Endodermal cell (in vitro differentiated cells): ENCODE results near the gene TRIM37. TPM values are rescaled to one million over a fixed set of nuclear protein-coding genes. Genes with fewer than 3 reads are reported as not detected.

ENCODE experiments used
- DNase-seq: peaks from one replicate; pipeline ENCODE4 v3.0.0-alpha.2; 2017
- H3K27ac ChIP-seq: 2 replicates; pipeline ENCODE4 v1.5.1; 2013; ENCODE audit warnings: mild to moderate bottlenecking, low read depth, low read length, moderate library complexity
- H3K27me3 ChIP-seq: 2 replicates; pipeline ENCODE4 v1.6.1; 2013; ENCODE audit warnings: mild to moderate bottlenecking, low read length, moderate library complexity; ENCODE audit not compliant: insufficient read depth, control insufficient read depth, poor library complexity, severe bottlenecking
- H3K36me3 ChIP-seq: 2 replicates; pipeline ENCODE4 v1.7.0; 2013; ENCODE audit warnings: mild to moderate bottlenecking, low read length, moderate library complexity; ENCODE audit not compliant: control insufficient read depth, insufficient read depth
- H3K4me1 ChIP-seq: one replicate; pipeline ENCODE4 v1.7.0; 2013; ENCODE audit warnings: low read length; ENCODE audit not compliant: control insufficient read depth, insufficient read depth
- H3K4me3 ChIP-seq: 2 replicates; pipeline ENCODE4 v1.5.1; 2013; ENCODE audit warnings: mild to moderate bottlenecking, low read length, moderate library complexity
- H3K9ac ChIP-seq: 2 replicates; pipeline ENCODE4 v1.6.1; 2013; ENCODE audit warnings: mild to moderate bottlenecking, low read length, moderate library complexity; ENCODE audit not compliant: poor library complexity, severe bottlenecking; ENCODE audit errors: extremely low read depth
- H3K9me3 ChIP-seq: 2 replicates; pipeline ENCODE4 v1.6.1; 2013; ENCODE audit warnings: mild to moderate bottlenecking, low read length, moderate library complexity; ENCODE audit not compliant: control insufficient read depth
- H3K27ac Mint-ChIP-seq: 2 replicates; pipeline ENCODE4 v1.8.0; 2020; ENCODE audit warnings: mixed read lengths
- H3K27me3 Mint-ChIP-seq: 2 replicates; pipeline ENCODE4 v1.8.0; 2021; ENCODE audit warnings: mild to moderate bottlenecking, mixed read lengths; ENCODE audit not compliant: insufficient read depth
- H3K36me3 Mint-ChIP-seq: 2 replicates; pipeline ENCODE4 v1.8.0; 2020; ENCODE audit warnings: low read depth, mixed read lengths
- H3K4me1 Mint-ChIP-seq: 2 replicates; pipeline ENCODE4 v1.8.0; 2020; ENCODE audit warnings: mixed read lengths
- H3K4me3 Mint-ChIP-seq: 2 replicates; pipeline ENCODE4 v1.8.0; 2020; ENCODE audit warnings: mild to moderate bottlenecking, moderate library complexity, mixed read lengths
- H3K9me3 Mint-ChIP-seq: 2 replicates; pipeline ENCODE4 v1.8.0; 2020; ENCODE audit warnings: mild to moderate bottlenecking, mixed read lengths
- CTCF ChIP-seq: fragments of 200-600 bp; sonication (generic); conservative IDR thresholded peaks from 2 replicates; pipeline ENCODE4 v1.5.0; 2021; ENCODE audit warnings: antibody characterized with exemption, mild to moderate bottlenecking
- WGBS, 2 experiments: methylation state at CpG; one replicate each; pipeline versions ENCODE4 v1.1.5 to v1.1.7; 2013; ENCODE audit warnings: missing lambda C conversion rate in 2 of 2, mixed read lengths in 1 of 2; ENCODE audit not compliant: insufficient coverage in 1 of 2, insufficient read length in 1 of 2; 5-methylcytosine and 5-hydroxymethylcytosine counted together
- total RNA-seq, 2 donors: library from RNA; stranded (reverse); fragmentation: NEBNext Ultra II Directional in 1 of 2; extraction: Animal tissue kit (Norgen Biotek cat#: 25700) in 1 of 2; gene quantifications; 2 replicates in 1 of 2; 3 replicates in 1 of 2; pipeline ENCODE4 v1.2.1, GENCODE V29; 2021

Gene TRIM37
- total RNA-seq, 2 donors from 2014 or later, result 43.6 to 64.6 TPM

DNA sequence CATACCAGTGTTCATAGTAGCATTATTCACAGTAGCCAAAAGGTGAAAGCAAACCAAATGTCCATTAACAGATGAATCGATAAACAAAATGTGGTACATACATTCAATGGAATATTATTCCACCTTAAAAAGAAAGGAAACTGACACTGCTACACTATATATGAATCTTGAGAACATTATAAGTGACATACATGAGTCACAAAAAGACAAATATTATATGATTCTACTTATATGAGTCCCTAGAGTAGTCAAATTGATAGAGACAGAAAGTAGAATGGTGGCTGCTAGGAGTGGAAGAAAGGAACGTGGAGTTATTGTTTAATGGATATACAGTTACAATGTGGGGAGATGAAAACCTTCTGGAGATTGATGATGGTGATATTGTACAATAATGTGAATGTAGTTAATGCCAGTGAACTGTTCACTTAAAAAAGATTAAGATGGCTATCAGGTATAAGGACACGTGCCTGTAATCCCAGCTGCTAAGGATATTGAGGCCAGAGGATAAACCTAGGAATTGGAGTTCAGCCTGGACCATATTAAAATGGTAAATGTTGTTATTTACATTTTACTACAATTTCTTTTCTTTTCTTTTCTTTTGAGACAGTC, 20.2 kb upstream of the TRIM37 start:
- H3K27me3 ChIP-seq, result no peaks in the 10 kb centered on the region
- peaks cover 74% of the 10 kb centered on the region for H3K36me3 ChIP-seq
- TF ChIP-seq CTCF, result no peak
- H3K4me3 ChIP-seq, result no peak overlapping the region
- no peak overlapping the region for H3K27ac ChIP-seq
- H3K9me3 Mint-ChIP-seq, result no peaks in the 10 kb centered on the region
- 80 to 87% methylated on average over 3 of the region's 3 CpGs for WGBS, 2 experiments
- peaks cover 53% of the 10 kb centered on the region for H3K36me3 Mint-ChIP-seq
- no peaks in the 10 kb centered on the region for H3K4me1 ChIP-seq
- H3K27ac Mint-ChIP-seq, result no peak overlapping the region
- no peak for DNase-seq
- H3K9ac ChIP-seq, result no peak overlapping the region
- H3K27me3 Mint-ChIP-seq, result no peaks in the 10 kb centered on the region
- no peak overlapping the region for H3K4me3 Mint-ChIP-seq
- H3K4me1 Mint-ChIP-seq, result no peaks in the 10 kb centered on the region
- no peaks in the 10 kb centered on the region for H3K9me3 ChIP-seq

GRCh38 chr17:59124665-59125064, 18.0 kb upstream of the TRIM37 start:
- H3K4me1 ChIP-seq, result no peaks in the 10 kb centered on the region
- H3K27ac ChIP-seq, result no peak overlapping the region
- Mint-ChIP-seq H3K4me1 (no peaks in the 10 kb centered on the region), H3K4me3 (no peak overlapping the region), H3K9me3 (no peaks in the 10 kb centered on the region), H3K27me3 (no peaks in the 10 kb centered on the region), H3K27ac (peak overlapping the region; percentile 50), H3K36me3 (peaks cover 58% of the 10 kb centered on the region)
- H3K9me3 ChIP-seq, result no peaks in the 10 kb centered on the region
- no peak overlapping the region for H3K9ac ChIP-seq
- DNase-seq, result no peak
- H3K4me3 ChIP-seq, result no peak overlapping the region
- no peak for TF ChIP-seq CTCF
- 88 to 96% methylated on average over 2 to 6 of the region's 6 CpGs for WGBS, 2 experiments
- peaks cover 74% of the 10 kb centered on the region for H3K36me3 ChIP-seq
- no peaks in the 10 kb centered on the region for H3K27me3 ChIP-seq

- H3K4me1 Mint-ChIP-seq, result no peaks in the 10 kb centered on the region
- Histone ChIP-seq H3K36me3 (peaks cover 75% of the 10 kb centered on the region), H3K4me3 (no peak overlapping the region), H3K27ac (no peak overlapping the region), H3K4me1 (no peaks in the 10 kb centered on the region), H3K9ac (no peak overlapping the region), H3K27me3 (no peaks in the 10 kb centered on the region), H3K9me3 (no peaks in the 10 kb centered on the region)
- peaks cover 54% of the 10 kb centered on the region for H3K36me3 Mint-ChIP-seq
- 96% methylated on average over 5 to 9 of the region's 9 CpGs for WGBS, 2 experiments
- no peak for TF ChIP-seq CTCF
- no peaks in the 10 kb centered on the region for H3K9me3 Mint-ChIP-seq
- H3K27ac Mint-ChIP-seq, result peak overlapping the region; percentile 68
- DNase-seq, result no peak
- no peak overlapping the region for H3K4me3 Mint-ChIP-seq
- H3K27me3 Mint-ChIP-seq, result no peaks in the 10 kb centered on the region
Measured at GRCh38 chr17:59121901-59122480, 15.3 kb upstream of the TRIM37 start.
